ENCODE measurements around the gene ACAP2. TPM values are rescaled to one million over a fixed set of nuclear protein-coding genes. Genes with fewer than 3 reads are reported as not detected.

Gene ACAP2
- total and polyA plus RNA-seq, 4 donors = 4.5 to 28.5 (median 23.3) TPM

DNA sequence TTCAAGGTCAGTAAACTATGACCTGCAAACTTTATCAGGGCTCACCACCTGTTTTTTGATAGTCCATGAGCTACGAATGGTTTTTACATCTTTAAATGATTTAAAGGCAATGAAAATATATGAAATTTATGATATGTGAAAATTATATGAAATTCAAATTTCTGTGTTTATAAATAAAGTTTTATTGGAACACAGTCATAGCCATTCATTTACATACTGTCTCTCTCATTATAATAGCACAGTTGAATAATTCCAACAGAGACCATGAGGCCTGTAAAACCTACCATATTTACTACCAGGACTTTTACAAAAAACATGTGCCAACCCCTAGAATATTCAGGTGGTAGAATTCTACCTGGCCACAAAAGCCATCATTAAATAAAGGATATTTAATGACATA is 107.9 kb downstream of the ACAP2 start:
- TF ChIP-seq SP1 (IDR thresholded peaks at IDR 0.05) (no peak), FOXA2 (IDR thresholded peaks at IDR 0.05) (no peak), GABPA (IDR thresholded peaks at IDR 0.05 in 1 of 2, conservative IDR thresholded peaks at IDR 0.05 in 1 of 2) (no peak), NR2F2 (IDR thresholded peaks at IDR 0.05) (no peak), RAD21 (IDR thresholded peaks at IDR 0.05) (no peak), RXRA (IDR thresholded peaks at IDR 0.05) (no peak), JUND (IDR thresholded peaks at IDR 0.05) (no peak), YY1 (IDR thresholded peaks at IDR 0.05) (no peak), EGR1 (IDR thresholded peaks at IDR 0.05; ENCODE audit: low read depth in 2 of 2) (no peak)
- TF ChIP-seq, protein P1, sequence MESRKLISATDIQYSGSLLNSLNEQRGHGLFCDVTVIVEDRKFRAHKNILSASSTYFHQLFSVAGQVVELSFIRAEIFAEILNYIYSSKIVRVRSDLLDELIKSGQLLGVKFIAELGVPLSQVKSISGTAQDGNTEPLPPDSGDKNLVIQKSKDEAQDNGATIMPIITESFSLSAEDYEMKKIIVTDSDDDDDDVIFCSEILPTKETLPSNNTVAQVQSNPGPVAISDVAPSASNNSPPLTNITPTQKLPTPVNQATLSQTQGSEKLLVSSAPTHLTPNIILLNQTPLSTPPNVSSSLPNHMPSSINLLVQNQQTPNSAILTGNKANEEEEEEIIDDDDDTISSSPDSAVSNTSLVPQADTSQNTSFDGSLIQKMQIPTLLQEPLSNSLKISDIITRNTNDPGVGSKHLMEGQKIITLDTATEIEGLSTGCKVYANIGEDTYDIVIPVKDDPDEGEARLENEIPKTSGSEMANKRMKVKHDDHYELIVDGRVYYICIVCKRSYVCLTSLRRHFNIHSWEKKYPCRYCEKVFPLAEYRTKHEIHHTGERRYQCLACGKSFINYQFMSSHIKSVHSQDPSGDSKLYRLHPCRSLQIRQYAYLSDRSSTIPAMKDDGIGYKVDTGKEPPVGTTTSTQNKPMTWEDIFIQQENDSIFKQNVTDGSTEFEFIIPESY (IDR thresholded peaks at IDR 0.05) = no peak
- TF ChIP-seq, protein P2, sequence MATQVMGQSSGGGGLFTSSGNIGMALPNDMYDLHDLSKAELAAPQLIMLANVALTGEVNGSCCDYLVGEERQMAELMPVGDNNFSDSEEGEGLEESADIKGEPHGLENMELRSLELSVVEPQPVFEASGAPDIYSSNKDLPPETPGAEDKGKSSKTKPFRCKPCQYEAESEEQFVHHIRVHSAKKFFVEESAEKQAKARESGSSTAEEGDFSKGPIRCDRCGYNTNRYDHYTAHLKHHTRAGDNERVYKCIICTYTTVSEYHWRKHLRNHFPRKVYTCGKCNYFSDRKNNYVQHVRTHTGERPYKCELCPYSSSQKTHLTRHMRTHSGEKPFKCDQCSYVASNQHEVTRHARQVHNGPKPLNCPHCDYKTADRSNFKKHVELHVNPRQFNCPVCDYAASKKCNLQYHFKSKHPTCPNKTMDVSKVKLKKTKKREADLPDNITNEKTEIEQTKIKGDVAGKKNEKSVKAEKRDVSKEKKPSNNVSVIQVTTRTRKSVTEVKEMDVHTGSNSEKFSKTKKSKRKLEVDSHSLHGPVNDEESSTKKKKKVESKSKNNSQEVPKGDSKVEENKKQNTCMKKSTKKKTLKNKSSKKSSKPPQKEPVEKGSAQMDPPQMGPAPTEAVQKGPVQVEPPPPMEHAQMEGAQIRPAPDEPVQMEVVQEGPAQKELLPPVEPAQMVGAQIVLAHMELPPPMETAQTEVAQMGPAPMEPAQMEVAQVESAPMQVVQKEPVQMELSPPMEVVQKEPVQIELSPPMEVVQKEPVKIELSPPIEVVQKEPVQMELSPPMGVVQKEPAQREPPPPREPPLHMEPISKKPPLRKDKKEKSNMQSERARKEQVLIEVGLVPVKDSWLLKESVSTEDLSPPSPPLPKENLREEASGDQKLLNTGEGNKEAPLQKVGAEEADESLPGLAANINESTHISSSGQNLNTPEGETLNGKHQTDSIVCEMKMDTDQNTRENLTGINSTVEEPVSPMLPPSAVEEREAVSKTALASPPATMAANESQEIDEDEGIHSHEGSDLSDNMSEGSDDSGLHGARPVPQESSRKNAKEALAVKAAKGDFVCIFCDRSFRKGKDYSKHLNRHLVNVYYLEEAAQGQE (IDR thresholded peaks at IDR 0.05) = no peak
- TF ChIP-seq, protein P3, sequence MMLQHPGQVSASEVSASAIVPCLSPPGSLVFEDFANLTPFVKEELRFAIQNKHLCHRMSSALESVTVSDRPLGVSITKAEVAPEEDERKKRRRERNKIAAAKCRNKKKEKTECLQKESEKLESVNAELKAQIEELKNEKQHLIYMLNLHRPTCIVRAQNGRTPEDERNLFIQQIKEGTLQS (IDR thresholded peaks at IDR 0.05) = no peak
- Histone ChIP-seq H3K4me3 (ENCODE audit: low read depth in 1 of 3, low read length in 3 of 3) (no peak overlapping the region), H3K36me3 (ENCODE audit: control insufficient read depth in 4 of 4, insufficient read depth in 3 of 4, low read depth in 1 of 4, low read length in 3 of 4) (peaks cover 1 to 15% (median 7%) of the 10 kb centered on the region in 4 donors), H3K27ac (ENCODE audit: low read depth in 1 of 2, low read length in 2 of 2) (no peak overlapping the region), H3K4me1 (ENCODE audit: control insufficient read depth in 4 of 4, insufficient read depth in 4 of 4, low read length in 3 of 4) (no peaks in the 10 kb centered on the region), H3K9ac (ENCODE audit: low read depth in 1 of 2, low read length in 2 of 2) (no peak overlapping the region), H3K27me3 (ENCODE audit: control insufficient read depth in 4 of 4, insufficient read depth in 4 of 4, low read length in 3 of 4) (no peaks in the 10 kb centered on the region), H3K9me3 (ENCODE audit: control insufficient read depth in 4 of 4, low read length in 3 of 4) (no peaks in the 10 kb centered on the region)
- 94% methylated on average over 1 of the region's 1 CpG for WGBS
- no peak for DNase-seq (ENCODE audit: low spot score)

DNA sequence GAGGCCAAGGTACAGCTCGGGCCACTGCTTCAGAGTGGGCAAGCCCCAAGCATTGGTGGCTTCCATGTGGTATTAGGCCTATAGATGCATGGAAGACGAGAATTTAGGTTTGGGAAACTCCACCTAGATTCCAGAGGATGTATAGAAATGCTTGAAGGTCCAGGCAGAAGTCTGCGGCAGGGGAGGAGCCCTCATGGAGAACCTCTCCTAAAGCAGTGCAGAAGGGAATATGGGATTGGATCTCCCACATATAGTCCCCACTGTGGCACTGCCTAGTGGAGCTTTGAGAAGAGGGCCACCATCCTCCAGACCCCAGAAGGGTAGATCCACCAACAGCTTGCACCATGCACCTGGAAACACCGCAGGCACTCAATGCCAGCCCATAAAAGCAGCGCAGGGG is 123.8 kb downstream of the ACAP2 start:
- Histone ChIP-seq H3K36me3 (ENCODE audit: control insufficient read depth in 4 of 4, insufficient read depth in 3 of 4, low read depth in 1 of 4, low read length in 3 of 4) (peaks cover 3 to 16% (median 10%) of the 10 kb centered on the region in 4 donors), H3K27me3 (ENCODE audit: control insufficient read depth in 4 of 4, insufficient read depth in 4 of 4, low read length in 3 of 4) (no peaks in the 10 kb centered on the region), H3K9ac (ENCODE audit: low read depth in 1 of 2, low read length in 2 of 2) (no peak overlapping the region), H3K4me1 (ENCODE audit: control insufficient read depth in 4 of 4, insufficient read depth in 4 of 4, low read length in 3 of 4) (peaks cover 0 to 2% (median 0%) of the 10 kb centered on the region in 4 donors), H3K4me3 (ENCODE audit: low read depth in 1 of 3, low read length in 3 of 3) (no peak overlapping the region), H3K27ac (ENCODE audit: low read depth in 1 of 2, low read length in 2 of 2) (no peak overlapping the region), H3K9me3 (ENCODE audit: control insufficient read depth in 4 of 4, low read length in 3 of 4) (peaks cover 0 to 4% (median 0%) of the 10 kb centered on the region in 4 donors)
- 97% methylated on average over 5 of the region's 5 CpGs for WGBS
- TF ChIP-seq NR2F2 (IDR thresholded peaks at IDR 0.05) (no peak), TAF1 (conservative IDR thresholded peaks at IDR 0.05) (no peak), RXRA (IDR thresholded peaks at IDR 0.05) (no peak), YY1 (IDR thresholded peaks at IDR 0.05) (no peak), GABPA (IDR thresholded peaks at IDR 0.05 in 1 of 2, conservative IDR thresholded peaks at IDR 0.05 in 1 of 2) (no peak), JUND (IDR thresholded peaks at IDR 0.05) (no peak)
- TF ChIP-seq, protein P4, sequence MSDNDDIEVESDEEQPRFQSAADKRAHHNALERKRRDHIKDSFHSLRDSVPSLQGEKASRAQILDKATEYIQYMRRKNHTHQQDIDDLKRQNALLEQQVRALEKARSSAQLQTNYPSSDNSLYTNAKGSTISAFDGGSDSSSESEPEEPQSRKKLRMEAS (IDR thresholded peaks at IDR 0.05) = no peak
- no peak for DNase-seq (ENCODE audit: low spot score)

Measured in liver (tissue), 9 donors.